Chondrocyte (in vitro differentiated cells): Measurements from ENCODE around the gene ANXA6. TPM values are rescaled to one million over a fixed set of nuclear protein-coding genes. Genes with fewer than 3 reads are reported as not detected.

Source experiments
- DNase-seq: peaks from one replicate; pipeline ENCODE4 v3.0.0; 2021; ENCODE audit warnings: mixed read lengths, low spot score
- H3K27ac Mint-ChIP-seq: one replicate; pipeline ENCODE4 v1.8.0; 2021; ENCODE audit warnings: mild to moderate bottlenecking, moderate library complexity, mixed read lengths; ENCODE audit not compliant: unreplicated experiment
- H3K27me3 Mint-ChIP-seq: 2 replicates; pipeline ENCODE4 v1.8.0; 2021; ENCODE audit warnings: low read depth, mixed read lengths
- H3K36me3 Mint-ChIP-seq: 2 replicates; pipeline ENCODE4 v1.8.0; 2021; ENCODE audit warnings: low read depth, mixed read lengths
- H3K4me1 Mint-ChIP-seq: 2 replicates; pipeline ENCODE4 v1.8.0; 2021; ENCODE audit warnings: low read depth, mild to moderate bottlenecking, mixed read lengths
- H3K4me3 Mint-ChIP-seq: one replicate; pipeline ENCODE4 v1.8.0; 2021; ENCODE audit warnings: mild to moderate bottlenecking, moderate library complexity, mixed read lengths; ENCODE audit not compliant: unreplicated experiment
- H3K9me3 Mint-ChIP-seq: 2 replicates; pipeline ENCODE4 v1.8.0; 2021; ENCODE audit warnings: low read depth, mixed read lengths
- total RNA-seq: library from RNA; stranded (reverse); gene quantifications from 3 replicates; pipeline ENCODE4 v1.2.1, GENCODE V29; 2021
- TF ChIP-seq, protein P1 (sequence below): fragments of 200-600 bp; sonication (generic); IDR thresholded peaks from 2 replicates; pipeline ENCODE4 v1.5.0; 2021; ENCODE audit warnings: antibody characterized with exemption, mild to moderate bottlenecking, moderate library complexity

ANXA6 gene
- total RNA-seq, 1 donor from 2014 or later, result 450 TPM

DNA sequence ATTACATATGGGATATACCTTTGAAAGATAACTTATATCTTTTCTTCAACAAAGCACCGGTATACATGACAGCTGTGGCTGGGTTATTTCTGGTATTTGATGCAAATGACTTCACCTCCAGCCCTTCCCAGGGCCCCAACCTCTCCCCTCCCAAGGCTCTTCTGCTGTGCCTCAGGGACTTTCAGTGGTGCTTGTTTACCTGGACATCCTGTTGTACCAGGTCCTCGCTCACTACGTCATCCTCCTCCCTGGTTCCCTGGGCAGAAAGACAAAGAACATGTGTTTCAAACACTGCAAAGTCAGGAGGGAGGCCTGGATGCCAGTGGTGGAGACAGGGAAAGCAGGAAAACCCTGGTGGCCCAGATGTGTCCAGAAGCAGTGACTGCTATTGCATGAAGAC is 23.4 kb downstream of the ANXA6 start:
- TF ChIP-seq, protein P1, sequence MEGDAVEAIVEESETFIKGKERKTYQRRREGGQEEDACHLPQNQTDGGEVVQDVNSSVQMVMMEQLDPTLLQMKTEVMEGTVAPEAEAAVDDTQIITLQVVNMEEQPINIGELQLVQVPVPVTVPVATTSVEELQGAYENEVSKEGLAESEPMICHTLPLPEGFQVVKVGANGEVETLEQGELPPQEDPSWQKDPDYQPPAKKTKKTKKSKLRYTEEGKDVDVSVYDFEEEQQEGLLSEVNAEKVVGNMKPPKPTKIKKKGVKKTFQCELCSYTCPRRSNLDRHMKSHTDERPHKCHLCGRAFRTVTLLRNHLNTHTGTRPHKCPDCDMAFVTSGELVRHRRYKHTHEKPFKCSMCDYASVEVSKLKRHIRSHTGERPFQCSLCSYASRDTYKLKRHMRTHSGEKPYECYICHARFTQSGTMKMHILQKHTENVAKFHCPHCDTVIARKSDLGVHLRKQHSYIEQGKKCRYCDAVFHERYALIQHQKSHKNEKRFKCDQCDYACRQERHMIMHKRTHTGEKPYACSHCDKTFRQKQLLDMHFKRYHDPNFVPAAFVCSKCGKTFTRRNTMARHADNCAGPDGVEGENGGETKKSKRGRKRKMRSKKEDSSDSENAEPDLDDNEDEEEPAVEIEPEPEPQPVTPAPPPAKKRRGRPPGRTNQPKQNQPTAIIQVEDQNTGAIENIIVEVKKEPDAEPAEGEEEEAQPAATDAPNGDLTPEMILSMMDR, result no peak
- H3K36me3 Mint-ChIP-seq, result peaks cover 62% of the 10 kb centered on the region
- H3K4me1 Mint-ChIP-seq, result no peaks in the 10 kb centered on the region
- no peaks in the 10 kb centered on the region for H3K9me3 Mint-ChIP-seq
- H3K27me3 Mint-ChIP-seq, result no peaks in the 10 kb centered on the region
- H3K27ac Mint-ChIP-seq, result no peak overlapping the region
- H3K4me3 Mint-ChIP-seq, result no peak overlapping the region
- no peak for DNase-seq

DNA sequence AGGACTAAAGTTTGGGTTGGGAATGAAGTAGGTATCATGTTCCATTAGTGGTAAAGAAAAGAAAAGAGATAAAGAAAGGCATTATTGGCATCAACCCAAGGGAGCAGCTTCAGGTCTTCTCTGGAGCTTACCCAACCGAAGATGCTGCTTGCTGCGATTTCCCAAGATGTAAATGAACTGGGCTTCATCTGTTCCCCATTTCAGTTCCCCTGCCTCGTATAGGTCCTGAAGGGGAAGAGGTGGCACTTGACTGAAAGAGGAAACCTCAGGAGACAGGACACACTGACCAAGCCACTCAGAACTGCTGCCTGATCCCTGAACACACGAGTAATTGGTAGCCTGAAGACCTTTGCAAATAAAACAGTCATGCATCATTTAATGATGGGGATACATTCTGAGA is 24.6 kb downstream of the ANXA6 start:
- H3K4me3 Mint-ChIP-seq, result no peak overlapping the region
- H3K9me3 Mint-ChIP-seq, result no peaks in the 10 kb centered on the region
- H3K36me3 Mint-ChIP-seq, result peaks cover 60% of the 10 kb centered on the region
- TF ChIP-seq, protein P1, result no peak
- H3K27ac Mint-ChIP-seq, result peak overlapping the region; percentile 45
- H3K27me3 Mint-ChIP-seq, result no peaks in the 10 kb centered on the region
- DNase-seq, result no peak
- no peaks in the 10 kb centered on the region for H3K4me1 Mint-ChIP-seq

DNA sequence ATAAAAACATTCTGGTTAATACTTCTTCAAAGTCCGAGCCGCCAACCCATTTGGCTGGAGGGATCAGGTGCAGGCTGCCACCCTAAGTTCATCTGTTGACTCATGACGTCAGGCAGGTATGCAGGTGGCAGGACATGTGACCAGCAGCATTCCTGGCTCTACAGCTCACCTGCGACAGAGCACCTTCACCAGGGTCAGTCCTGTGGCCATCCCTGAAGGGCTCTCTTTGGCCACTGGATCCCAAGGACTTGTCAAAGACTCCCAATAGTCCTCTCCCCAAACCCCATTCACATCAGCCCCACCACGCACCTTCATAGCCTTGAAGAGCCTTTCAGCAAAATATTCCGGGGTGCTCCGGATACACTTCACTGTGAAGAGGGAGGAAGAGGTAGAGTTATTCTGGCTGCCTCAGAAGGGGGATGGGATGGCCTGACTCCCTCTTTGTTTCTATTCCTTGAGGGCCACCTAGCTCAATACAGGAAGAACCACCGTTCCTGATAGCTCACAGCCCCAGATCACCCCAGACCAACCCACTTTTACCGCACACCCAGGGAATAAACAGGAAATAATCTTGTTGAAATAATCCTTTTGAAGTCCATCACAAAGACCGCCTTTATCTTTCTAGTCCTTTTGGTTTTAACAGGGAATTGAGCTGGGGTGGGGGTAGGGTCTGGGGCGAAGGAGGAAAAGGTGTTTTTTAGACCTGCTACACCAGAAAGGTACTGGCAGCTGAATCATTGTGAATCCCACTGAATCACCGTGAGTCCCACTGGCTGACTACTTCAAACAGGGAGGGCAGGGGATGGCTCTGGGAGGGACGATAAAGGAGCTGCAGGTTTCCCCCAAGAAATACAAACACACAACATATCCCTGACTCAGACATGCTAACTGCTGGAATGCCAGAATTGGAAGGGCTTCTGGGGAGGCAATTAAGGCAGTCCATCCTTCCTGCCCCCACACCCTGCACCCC is 26.4 kb downstream of the ANXA6 start:
- H3K4me3 Mint-ChIP-seq, result no peak overlapping the region
- H3K27me3 Mint-ChIP-seq, result no peaks in the 10 kb centered on the region
- H3K36me3 Mint-ChIP-seq, result peaks cover 53% of the 10 kb centered on the region
- H3K27ac Mint-ChIP-seq, result no peak overlapping the region
- TF ChIP-seq, protein P1, result no peak
- H3K4me1 Mint-ChIP-seq, result peaks cover 4% of the 10 kb centered on the region
- H3K9me3 Mint-ChIP-seq, result no peaks in the 10 kb centered on the region
- no peak for DNase-seq

DNA sequence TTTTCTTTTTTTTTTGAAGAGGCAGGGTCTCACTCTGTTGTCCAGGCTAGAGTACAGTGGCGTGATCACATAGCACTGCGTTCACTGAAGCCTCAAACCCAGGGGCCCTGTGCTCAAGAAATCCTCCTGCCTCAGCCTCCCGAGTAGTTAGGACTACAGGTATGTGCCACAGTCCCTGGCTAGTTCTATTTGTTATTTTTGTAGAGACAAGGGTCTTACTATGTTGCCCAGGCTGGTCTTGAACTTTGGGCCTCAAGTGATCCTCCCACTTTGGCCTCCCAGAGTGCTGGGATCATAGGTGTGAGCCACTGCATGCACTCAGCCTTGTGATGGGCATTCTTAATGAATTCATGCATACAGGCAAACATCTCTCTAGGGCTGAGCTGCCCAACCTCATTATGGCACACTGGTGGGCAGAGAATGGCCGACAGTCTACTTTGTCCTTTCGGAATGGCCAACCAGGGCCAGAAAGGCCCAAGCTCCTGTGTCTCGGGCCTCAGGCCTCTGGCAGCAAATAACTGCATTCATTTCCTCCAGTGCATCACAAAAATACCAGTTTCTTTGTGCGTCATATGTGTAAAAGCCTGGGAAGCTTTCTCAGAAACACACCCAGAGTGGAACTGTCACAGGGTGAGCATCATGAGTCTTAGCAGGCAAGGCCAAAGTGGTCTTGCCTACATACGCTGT is 27.2 kb downstream of the ANXA6 start:
- H3K27me3 Mint-ChIP-seq, result no peaks in the 10 kb centered on the region
- H3K9me3 Mint-ChIP-seq, result no peaks in the 10 kb centered on the region
- no peak for DNase-seq
- TF ChIP-seq, protein P1, result no peak
- no peak overlapping the region for H3K27ac Mint-ChIP-seq
- peaks cover 52% of the 10 kb centered on the region for H3K36me3 Mint-ChIP-seq
- H3K4me1 Mint-ChIP-seq, result peaks cover 4% of the 10 kb centered on the region
- no peak overlapping the region for H3K4me3 Mint-ChIP-seq

DNA sequence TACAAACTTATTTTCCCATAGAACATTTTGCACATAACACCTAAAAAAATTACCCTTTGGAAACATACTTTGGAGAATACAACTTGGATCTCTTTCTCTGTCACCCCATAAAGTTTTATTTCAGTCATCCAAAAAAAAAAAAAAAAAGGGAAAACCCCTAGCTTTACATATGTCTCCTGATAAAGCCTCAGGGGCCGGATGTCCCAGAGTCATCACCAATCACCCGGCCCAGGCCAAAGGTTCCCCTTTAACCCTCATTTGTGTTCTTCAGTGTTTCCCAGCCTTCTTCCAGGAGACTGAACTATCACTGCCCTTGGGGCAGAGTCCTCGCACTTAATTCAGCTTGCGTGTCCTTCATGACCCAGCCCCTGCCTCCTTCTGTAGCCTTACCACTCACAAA is 28.8 kb downstream of the ANXA6 start:
- no peak overlapping the region for H3K4me3 Mint-ChIP-seq
- no peaks in the 10 kb centered on the region for H3K9me3 Mint-ChIP-seq
- no peaks in the 10 kb centered on the region for H3K27me3 Mint-ChIP-seq
- peak overlapping the region; percentile 17 for H3K27ac Mint-ChIP-seq
- peaks cover 12% of the 10 kb centered on the region for H3K4me1 Mint-ChIP-seq
- TF ChIP-seq, protein P1, result no peak
- DNase-seq, result no peak
- H3K36me3 Mint-ChIP-seq, result peaks cover 52% of the 10 kb centered on the region
